Forelimb muscle (tissue), 1 donor: ENCODE results near the gene SLC6A19. TPM values are rescaled to one million over a fixed set of nuclear protein-coding genes. Genes with fewer than 3 reads are reported as not detected.

Experiments
- DNase-seq: peaks from one replicate; pipeline ENCODE4 v3.0.0-alpha.2; 2013; ENCODE audit warnings: low read depth
- polyA plus RNA-seq: library from polyadenylated mRNA; unstranded; fragments of 120-200 nt; gene quantifications from one replicate; pipeline ENCODE4 v1.2.1, GENCODE V29; 2013; ENCODE audit not compliant: insufficient read length

SLC6A19 gene
- polyA plus RNA-seq, 1 donor = not detected

DNA sequence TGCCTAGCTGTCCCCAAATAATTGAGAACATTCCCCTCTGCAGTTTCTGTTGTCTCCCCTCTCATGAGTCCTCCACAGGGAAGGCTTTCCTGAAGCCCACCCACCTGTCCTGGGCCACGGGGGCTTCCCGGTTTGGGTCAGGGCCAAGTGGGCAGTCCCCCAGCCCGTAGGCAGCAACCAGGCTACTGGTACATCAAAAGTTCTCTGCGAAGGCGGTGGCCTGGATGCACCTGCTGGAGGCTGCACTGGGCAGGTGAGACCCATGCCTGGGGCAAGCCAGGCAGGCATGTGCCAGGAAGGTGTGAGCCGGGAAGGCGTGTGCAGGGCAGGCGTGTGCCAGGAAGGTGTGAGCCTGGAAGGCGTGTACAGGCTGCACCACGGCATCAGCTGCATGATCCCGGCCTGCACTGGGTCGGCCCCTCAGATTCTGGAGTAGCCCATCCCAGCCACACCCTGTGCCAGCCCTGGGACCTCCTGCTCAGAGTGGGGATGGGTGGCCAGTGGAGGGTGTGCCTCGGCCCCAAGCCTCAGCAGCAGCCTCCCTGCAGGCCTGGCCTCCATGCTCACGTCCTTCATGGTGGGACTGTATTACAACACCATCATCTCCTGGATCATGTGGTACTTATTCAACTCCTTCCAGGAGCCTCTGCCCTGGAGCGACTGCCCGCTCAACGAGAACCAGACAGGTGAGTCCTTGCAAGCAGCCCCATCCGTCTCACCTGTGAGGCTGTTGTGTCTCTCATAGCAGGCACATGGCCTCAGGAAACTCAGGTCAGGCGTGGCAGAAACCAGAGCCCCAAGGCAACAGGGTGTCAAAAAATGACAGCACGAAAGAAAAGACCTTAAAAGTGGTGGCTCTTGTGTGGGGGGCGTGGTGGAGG is 8.7 kb downstream of the SLC6A19 start:
- DNase-seq = no peak

DNA sequence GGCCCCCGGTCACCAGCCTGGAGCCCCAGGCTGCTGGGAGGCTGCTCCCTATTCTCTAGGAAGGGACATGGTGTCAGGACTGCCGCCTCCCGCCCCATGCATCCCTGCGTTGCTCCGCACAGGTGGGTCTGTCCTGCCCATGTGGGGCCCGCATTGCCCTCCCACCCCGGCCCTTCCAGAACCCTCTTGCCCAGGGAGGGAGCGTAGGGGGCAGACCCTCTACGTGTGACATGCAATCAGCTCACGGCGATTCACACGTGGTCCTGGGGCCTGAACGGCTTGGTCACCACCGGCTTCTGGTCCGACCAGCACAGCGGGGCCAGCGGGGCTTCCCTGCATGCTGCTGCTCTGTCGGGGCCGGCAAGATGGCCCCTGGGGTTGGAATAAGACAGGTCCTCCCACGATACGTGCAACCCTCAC is 9.4 kb downstream of the SLC6A19 start:
- DNase-seq = no peak

- DNase-seq = no peak
These were observed 10.3 kb downstream of the SLC6A19 start for GRCh38 chr5:1211701-1212100.

DNA sequence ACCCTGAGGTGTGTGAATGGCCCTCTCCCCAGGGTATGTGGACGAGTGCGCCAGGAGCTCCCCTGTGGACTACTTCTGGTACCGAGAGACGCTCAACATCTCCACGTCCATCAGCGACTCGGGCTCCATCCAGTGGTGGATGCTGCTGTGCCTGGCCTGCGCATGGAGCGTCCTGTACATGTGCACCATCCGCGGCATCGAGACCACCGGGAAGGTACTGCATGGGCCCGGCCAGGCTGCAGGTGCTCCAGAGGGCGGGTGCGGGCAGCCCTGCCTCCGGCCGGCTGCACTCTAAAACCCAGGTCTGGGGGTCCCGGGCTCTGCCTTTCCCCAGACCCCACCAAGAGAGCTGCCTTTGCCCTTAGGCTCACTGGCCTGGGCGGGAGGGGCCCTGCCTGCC is 10.9 kb downstream of the SLC6A19 start:
- no peak for DNase-seq

DNA sequence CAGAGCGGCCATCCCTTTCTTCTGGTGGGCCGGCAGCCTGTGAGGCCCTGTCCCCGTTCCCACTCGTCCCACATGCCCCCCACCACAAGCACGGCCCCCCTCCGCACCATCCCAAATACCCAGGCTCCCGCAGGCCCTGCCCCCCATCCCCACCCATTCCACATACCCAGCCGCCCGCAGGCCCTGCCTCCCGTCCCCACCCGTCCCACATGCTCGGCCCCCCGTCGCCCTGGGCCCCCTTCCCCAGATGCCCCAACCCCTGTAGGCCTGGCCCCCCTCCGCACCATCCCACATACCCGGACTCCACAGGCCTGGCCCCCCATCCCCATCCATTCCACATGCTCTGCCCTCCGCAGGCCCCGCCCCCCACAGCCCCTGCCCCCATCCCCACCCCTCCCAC is 11.5 kb downstream of the SLC6A19 start:
- DNase-seq = no peak

DNA sequence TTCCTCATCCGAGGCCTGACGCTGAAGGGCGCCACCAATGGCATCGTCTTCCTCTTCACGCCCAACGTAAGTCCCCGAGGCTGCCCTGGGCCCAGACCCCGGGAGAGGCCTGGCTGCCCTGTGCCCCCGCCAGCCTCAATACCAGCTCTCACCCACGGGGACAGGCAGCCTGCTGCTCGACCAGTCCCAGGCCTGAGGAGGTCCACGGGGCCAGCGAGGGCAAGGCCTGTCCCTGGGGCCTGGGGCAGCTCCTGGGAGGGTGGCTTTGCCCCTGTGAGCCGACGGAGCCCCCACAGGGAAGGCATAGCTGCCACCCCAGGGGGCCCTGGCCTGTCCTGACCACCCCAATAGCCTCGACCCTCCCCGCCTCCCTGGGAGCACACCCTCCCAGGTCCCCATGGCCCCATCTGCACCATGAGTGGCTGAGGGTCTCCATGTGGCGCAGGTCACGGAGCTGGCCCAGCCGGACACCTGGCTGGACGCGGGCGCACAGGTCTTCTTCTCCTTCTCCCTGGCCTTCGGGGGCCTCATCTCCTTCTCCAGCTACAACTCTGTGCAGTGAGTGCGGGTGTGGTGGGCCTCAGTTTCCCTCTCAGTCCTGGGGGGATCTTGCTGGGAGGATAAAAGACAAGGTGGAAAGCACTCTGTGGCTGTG is 12.2 kb downstream of the SLC6A19 start:
- no peak for DNase-seq

GRCh38 chr5:1214163-1214935 is 13.0 kb downstream of the SLC6A19 start:
- DNase-seq = no peak

DNA sequence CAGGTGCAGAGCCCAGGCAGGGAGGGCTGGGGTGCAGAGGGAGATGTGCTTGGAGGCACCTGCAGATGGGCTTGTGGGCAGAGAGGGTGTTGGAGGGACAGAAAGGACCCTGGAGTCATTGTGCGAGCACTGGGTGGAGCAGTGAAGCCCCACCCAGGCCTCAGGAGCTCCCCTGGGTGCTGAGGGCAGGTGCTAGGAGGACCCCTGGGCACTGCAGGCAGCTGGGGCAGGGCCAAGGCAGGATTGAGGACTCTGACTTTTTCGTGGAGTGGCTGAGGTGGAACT is 13.5 kb downstream of the SLC6A19 start:
- no peak for DNase-seq

- DNase-seq = no peak
These were observed 14.1 kb downstream of the SLC6A19 start for GRCh38 chr5:1215320-1216096.

GRCh38 chr5:1216211-1216917 is 15.0 kb downstream of the SLC6A19 start:
- DNase-seq = no peak

DNA sequence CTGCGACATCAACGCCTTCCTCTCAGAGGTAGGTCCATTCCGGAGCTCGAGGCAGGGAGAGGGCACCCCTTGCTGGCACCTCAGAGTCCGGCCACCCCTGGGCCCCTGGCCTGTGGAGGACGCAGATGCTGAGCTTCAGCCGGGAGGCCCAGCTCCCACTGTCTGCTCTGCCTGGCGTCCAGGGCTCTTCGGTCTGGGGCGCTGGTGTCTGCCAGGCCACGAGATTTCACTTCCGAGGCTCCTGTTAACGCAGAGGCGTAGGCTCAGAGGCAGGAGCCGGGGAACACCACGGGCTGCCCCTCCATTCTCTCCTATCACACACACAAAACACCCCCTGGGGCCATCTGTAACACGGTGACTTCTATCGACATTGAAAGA is 15.5 kb downstream of the SLC6A19 start:
- DNase-seq = no peak

- no peak for DNase-seq
These were observed 16.3 kb downstream of the SLC6A19 start for GRCh38 chr5:1217596-1218206.

GRCh38 chr5:1218351-1219080 is 17.1 kb downstream of the SLC6A19 start:
- DNase-seq = no peak

DNA sequence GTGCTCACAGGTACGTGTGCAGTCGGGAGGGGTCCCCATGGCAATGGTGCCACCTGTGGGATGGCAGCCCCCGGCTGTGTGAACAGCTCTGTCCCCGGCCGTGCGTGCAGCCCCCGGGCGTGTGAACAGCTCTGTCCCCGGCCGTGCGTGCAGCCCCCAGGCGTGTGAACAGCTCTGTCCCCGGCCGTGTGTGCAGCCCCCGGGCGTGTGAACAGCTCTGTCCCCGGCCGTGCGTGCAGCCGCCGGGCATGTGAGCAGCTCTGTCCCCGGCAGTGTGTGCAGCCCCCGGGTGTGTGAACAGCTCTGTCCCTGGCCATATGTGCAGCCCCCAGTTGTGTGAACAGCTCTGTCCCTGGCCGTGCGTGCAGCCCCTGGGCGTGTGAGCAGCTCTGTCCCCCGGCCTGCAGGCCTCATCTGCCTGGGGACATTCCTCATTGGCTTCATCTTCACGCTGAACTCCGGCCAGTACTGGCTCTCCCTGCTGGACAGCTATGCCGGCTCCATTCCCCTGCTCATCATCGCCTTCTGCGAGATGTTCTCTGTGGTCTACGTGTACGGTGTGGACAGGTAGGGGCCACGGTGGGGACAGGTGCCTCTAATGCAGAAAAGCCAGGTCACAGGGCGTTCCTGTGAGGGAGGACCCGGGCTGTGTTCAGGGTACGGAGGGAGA is 17.8 kb downstream of the SLC6A19 start:
- no peak for DNase-seq

DNA sequence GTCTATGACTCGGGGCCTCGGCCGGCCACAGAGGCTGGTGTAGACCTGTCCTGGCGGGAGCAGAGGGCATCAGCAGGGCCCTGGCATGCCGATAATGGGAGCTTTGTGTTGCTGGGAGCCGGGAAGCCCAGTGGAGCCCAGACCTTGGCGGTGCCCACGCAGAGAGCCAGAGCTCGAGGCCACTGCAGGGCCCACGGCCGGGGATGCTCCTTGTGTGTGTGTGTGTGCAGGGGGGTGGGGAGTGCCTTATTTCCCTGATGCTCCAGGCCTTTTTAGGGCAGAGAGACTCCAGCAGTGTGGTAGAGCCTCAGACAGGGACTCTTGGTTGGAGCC is 18.3 kb downstream of the SLC6A19 start:
- no peak for DNase-seq

- DNase-seq = no peak
These were observed 19.0 kb downstream of the SLC6A19 start for GRCh38 chr5:1220351-1220750.

- DNase-seq = no peak
These were observed 19.4 kb downstream of the SLC6A19 start for GRCh38 chr5:1220831-1221230.

DNA sequence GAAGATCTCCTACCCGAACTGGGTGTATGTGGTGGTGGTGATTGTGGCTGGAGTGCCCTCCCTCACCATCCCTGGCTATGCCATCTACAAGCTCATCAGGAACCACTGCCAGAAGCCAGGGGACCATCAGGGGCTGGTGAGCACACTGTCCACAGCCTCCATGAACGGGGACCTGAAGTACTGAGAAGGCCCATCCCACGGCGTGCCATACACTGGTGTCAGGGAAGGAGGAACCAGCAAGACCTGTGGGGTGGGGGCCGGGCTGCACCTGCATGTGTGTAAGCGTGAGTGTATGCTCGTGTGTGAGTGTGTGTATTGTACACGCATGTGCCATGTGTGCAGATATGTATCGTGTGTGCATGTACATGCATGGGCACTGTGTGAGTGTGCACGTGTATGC is 20.3 kb downstream of the SLC6A19 start:
- DNase-seq = no peak

- DNase-seq = no peak
These were observed 20.8 kb downstream of the SLC6A19 start for GRCh38 chr5:1222147-1222546.
